ENCODE data around the gene CCN6.
A peak's percentile ranks its signal among the peaks of the same experiment; 100 is the strongest.

The CCN6 gene

GRCh38 chr6:112019589-112019988, 34.3 kb upstream of the CCN6 start:
- Mint-ChIP-seq H3K27me3 (ENCODE audit: low read depth) (no peaks in the 10 kb centered on the region), H3K9me3 (peaks cover 12% of the 10 kb centered on the region), H3K27ac (no peak overlapping the region), H3K36me3 (ENCODE audit: low read depth) (peaks cover 8% of the 10 kb centered on the region), H3K4me1 (ENCODE audit: low read depth) (peaks cover 35% of the 10 kb centered on the region), H3K4me3 (no peak overlapping the region)

GRCh38 chr6:112021691-112022310, 32.1 kb upstream of the CCN6 start:
- H3K4me1 Mint-ChIP-seq (ENCODE audit: low read depth) = peaks cover 22% of the 10 kb centered on the region

GRCh38 chr6:112022749-112023148, 31.2 kb upstream of the CCN6 start:
- H3K4me1 Mint-ChIP-seq (ENCODE audit: low read depth) = peaks cover 20% of the 10 kb centered on the region
- peaks cover 14% of the 10 kb centered on the region for H3K36me3 Mint-ChIP-seq (ENCODE audit: low read depth)
- no peak overlapping the region for H3K4me3 Mint-ChIP-seq
- peaks cover 19% of the 10 kb centered on the region for H3K9me3 Mint-ChIP-seq
- no peak overlapping the region for H3K27ac Mint-ChIP-seq
- no peaks in the 10 kb centered on the region for H3K27me3 Mint-ChIP-seq (ENCODE audit: low read depth)

More at GRCh38 chr6:112021691-112022310, 32.1 kb upstream of the CCN6 start:
- Mint-ChIP-seq H3K27me3 (ENCODE audit: low read depth) (no peaks in the 10 kb centered on the region), H3K27ac (no peak overlapping the region), H3K9me3 (peaks cover 19% of the 10 kb centered on the region), H3K36me3 (ENCODE audit: low read depth) (peaks cover 12% of the 10 kb centered on the region), H3K4me3 (no peak overlapping the region)

- Mint-ChIP-seq H3K36me3 (ENCODE audit: low read depth) (peaks cover 15% of the 10 kb centered on the region), H3K27me3 (ENCODE audit: low read depth) (no peaks in the 10 kb centered on the region), H3K9me3 (peaks cover 19% of the 10 kb centered on the region), H3K4me1 (ENCODE audit: low read depth) (peaks cover 31% of the 10 kb centered on the region), H3K27ac (no peak overlapping the region), H3K4me3 (no peak overlapping the region)
Observed at GRCh38 chr6:112024464-112024863, 29.4 kb upstream of the CCN6 start.

GRCh38 chr6:112026933-112027332, 27.0 kb upstream of the CCN6 start:
- no peak overlapping the region for H3K4me3 Mint-ChIP-seq
- H3K4me1 Mint-ChIP-seq (ENCODE audit: low read depth) = peaks cover 38% of the 10 kb centered on the region
- H3K36me3 Mint-ChIP-seq (ENCODE audit: low read depth) = peaks cover 15% of the 10 kb centered on the region
- H3K27ac Mint-ChIP-seq = peak overlapping the region; percentile 92
- H3K27me3 Mint-ChIP-seq (ENCODE audit: low read depth) = no peaks in the 10 kb centered on the region
- H3K9me3 Mint-ChIP-seq = peaks cover 19% of the 10 kb centered on the region

- peaks cover 15% of the 10 kb centered on the region for H3K36me3 Mint-ChIP-seq (ENCODE audit: low read depth)
- peaks cover 19% of the 10 kb centered on the region for H3K9me3 Mint-ChIP-seq
- H3K27ac Mint-ChIP-seq = peak overlapping the region; percentile 92
- peaks cover 33% of the 10 kb centered on the region for H3K4me1 Mint-ChIP-seq (ENCODE audit: low read depth)
- H3K27me3 Mint-ChIP-seq (ENCODE audit: low read depth) = no peaks in the 10 kb centered on the region
- peak overlapping the region; percentile 70 for H3K4me3 Mint-ChIP-seq
Observed at GRCh38 chr6:112027942-112028674, 25.8 kb upstream of the CCN6 start.

- Mint-ChIP-seq H3K4me1 (ENCODE audit: low read depth) (peaks cover 42% of the 10 kb centered on the region), H3K9me3 (peaks cover 10% of the 10 kb centered on the region), H3K4me3 (peak overlapping the region; percentile 16), H3K36me3 (ENCODE audit: low read depth) (peaks cover 10% of the 10 kb centered on the region), H3K27ac (peak overlapping the region; percentile 84), H3K27me3 (ENCODE audit: low read depth) (no peaks in the 10 kb centered on the region)
Observed at GRCh38 chr6:112029045-112029822, 24.7 kb upstream of the CCN6 start.

- H3K9me3 Mint-ChIP-seq = peaks cover 4% of the 10 kb centered on the region
- H3K36me3 Mint-ChIP-seq (ENCODE audit: low read depth) = peaks cover 5% of the 10 kb centered on the region
- H3K27me3 Mint-ChIP-seq (ENCODE audit: low read depth) = no peaks in the 10 kb centered on the region
- H3K4me1 Mint-ChIP-seq (ENCODE audit: low read depth) = peaks cover 47% of the 10 kb centered on the region
- H3K4me3 Mint-ChIP-seq = no peak overlapping the region
- H3K27ac Mint-ChIP-seq = peak overlapping the region; percentile 26
Observed at GRCh38 chr6:112030206-112030960, 23.5 kb upstream of the CCN6 start.

- Mint-ChIP-seq H3K27me3 (ENCODE audit: low read depth) (no peaks in the 10 kb centered on the region), H3K36me3 (ENCODE audit: low read depth) (peaks cover 5% of the 10 kb centered on the region), H3K4me1 (ENCODE audit: low read depth) (peaks cover 54% of the 10 kb centered on the region), H3K9me3 (peaks cover 4% of the 10 kb centered on the region), H3K4me3 (no peak overlapping the region), H3K27ac (no peak overlapping the region)
Observed at GRCh38 chr6:112030961-112031660, 22.8 kb upstream of the CCN6 start.

GRCh38 chr6:112031960-112032359, 21.9 kb upstream of the CCN6 start:
- Mint-ChIP-seq H3K27ac (no peak overlapping the region), H3K4me3 (no peak overlapping the region), H3K4me1 (ENCODE audit: low read depth) (peaks cover 52% of the 10 kb centered on the region), H3K27me3 (ENCODE audit: low read depth) (no peaks in the 10 kb centered on the region), H3K36me3 (ENCODE audit: low read depth) (peaks cover 2% of the 10 kb centered on the region), H3K9me3 (no peaks in the 10 kb centered on the region)

- Mint-ChIP-seq H3K27ac (no peak overlapping the region), H3K4me3 (no peak overlapping the region), H3K36me3 (ENCODE audit: low read depth) (peaks cover 1% of the 10 kb centered on the region), H3K27me3 (ENCODE audit: low read depth) (no peaks in the 10 kb centered on the region), H3K4me1 (ENCODE audit: low read depth) (peaks cover 45% of the 10 kb centered on the region), H3K9me3 (no peaks in the 10 kb centered on the region)
Observed at GRCh38 chr6:112032728-112033127, 21.2 kb upstream of the CCN6 start.

GRCh38 chr6:112033791-112034615, 19.9 kb upstream of the CCN6 start:
- Mint-ChIP-seq H3K36me3 (ENCODE audit: low read depth) (no peaks in the 10 kb centered on the region), H3K27me3 (ENCODE audit: low read depth) (no peaks in the 10 kb centered on the region), H3K27ac (no peak overlapping the region), H3K4me1 (ENCODE audit: low read depth) (peaks cover 35% of the 10 kb centered on the region), H3K4me3 (no peak overlapping the region), H3K9me3 (no peaks in the 10 kb centered on the region)

GRCh38 chr6:112034616-112034995, 19.3 kb upstream of the CCN6 start:
- no peak overlapping the region for H3K27ac Mint-ChIP-seq
- H3K27me3 Mint-ChIP-seq (ENCODE audit: low read depth) = no peaks in the 10 kb centered on the region
- H3K4me3 Mint-ChIP-seq = no peak overlapping the region
- H3K4me1 Mint-ChIP-seq (ENCODE audit: low read depth) = peaks cover 29% of the 10 kb centered on the region
- no peaks in the 10 kb centered on the region for H3K9me3 Mint-ChIP-seq
- no peaks in the 10 kb centered on the region for H3K36me3 Mint-ChIP-seq (ENCODE audit: low read depth)

Data from T-helper 1 cell treated with Interleukin-12 subunit alpha and Interleukin-12 subunit beta and Interleukin-4 antibody, amounts not matched to agents 30 μg/mL and 1 μg/mL, for 36 hours (primary cell).